GM12878 (cell line): ENCODE measurements around the gene OTOS. TPM values are rescaled to one million over a fixed set of nuclear protein-coding genes. Genes with fewer than 3 reads are reported as not detected.

ENCODE experiments used
- ATF3 ChIP-seq: IDR thresholded peaks from 2 replicates; pipeline ENCODE4 v1.6.1; 2011; ENCODE audit warnings: low read depth, mild to moderate bottlenecking, low read length, moderate library complexity, borderline replicate concordance; ENCODE audit errors: extremely low read depth
- ELK1 ChIP-seq: IDR thresholded peaks from 2 replicates; pipeline ENCODE4 v1.6.1; 2012; ENCODE audit warnings: low read depth, low read length, improper control_type of control experiment
- GABPA ChIP-seq: IDR thresholded peaks from 2 replicates; pipeline ENCODE4 v1.6.1; 2014; ENCODE audit warnings: antibody characterized with exemption, low read depth, mild to moderate bottlenecking, inconsistent platforms
- JUND ChIP-seq: IDR thresholded peaks from 2 replicates; pipeline ENCODE4 v1.6.1; 2012; ENCODE audit warnings: low read depth, mild to moderate bottlenecking, low read length, improper control_type of control experiment, moderate library complexity
- MYC ChIP-seq: IDR thresholded peaks from 2 replicates; pipeline ENCODE4 v1.6.1; 2011; ENCODE audit warnings: mild to moderate bottlenecking, low read length, moderate library complexity, inconsistent platforms; ENCODE audit not compliant: insufficient read depth, insufficient replicate concordance, insufficient read length, severe bottlenecking
- PAX8 ChIP-seq: fragments of 450-650 bp; IDR thresholded peaks from 2 replicates; pipeline ENCODE4 v1.6.1; 2017; ENCODE audit warnings: mild to moderate bottlenecking, moderate library complexity
- PKNOX1 ChIP-seq: fragments of 450-650 bp; IDR thresholded peaks from 2 replicates; pipeline ENCODE4 v1.6.1; 2016; ENCODE audit warnings: mild to moderate bottlenecking
- SIX5 ChIP-seq: IDR thresholded peaks from 2 replicates; pipeline ENCODE4 v1.6.1; 2011; ENCODE audit warnings: mild to moderate bottlenecking, low read depth, low read length, moderate library complexity; ENCODE audit not compliant: severe bottlenecking
- SREBF1 ChIP-seq: IDR thresholded peaks from 2 replicates; pipeline ENCODE4 v1.6.1; 2012; ENCODE audit warnings: mild to moderate bottlenecking, low read length
- ZNF217 ChIP-seq: fragments of 450-650 bp; IDR thresholded peaks from 2 replicates; pipeline ENCODE4 v1.6.1; 2017; ENCODE audit warnings: antibody characterized with exemption, mild to moderate bottlenecking
- ZZZ3 ChIP-seq: IDR thresholded peaks from 2 replicates; pipeline ENCODE4 v1.6.1; 2011; ENCODE audit warnings: low read depth; ENCODE audit not compliant: control insufficient read depth, insufficient read length
- polyA plus RNA-seq, 11 experiments: library from polyadenylated mRNA; depleted of rRNA in 4 of 11; unstranded in 6 of 11; stranded (reverse) in 5 of 11; fragments of >200 nt; fragmentation: Nextera tagmentation in 4 of 11; fragmentation: Illumina TruSeq in 1 of 11; extraction: Ambion mirVana in 4 of 11; extraction: Trizol in 1 of 11; gene quantifications; 1 replicate in 1 of 11; 2 replicates in 10 of 11; pipeline versions ENCODE4 v1.2.1 to v1.2.3, GENCODE V29; 2011 to 2016; ENCODE audit warnings: inconsistent platforms in 2 of 11, missing spikeins in 2 of 11, low read depth in 1 of 11
- total RNA-seq, 4 experiments: library from RNA; depleted of rRNA in 3 of 4; stranded (reverse); fragments of >200 nt in 3 of 4; fragmentation: Illumina TruSeq in 1 of 4; extraction: Trizol in 1 of 4; gene quantifications; 2 replicates each; pipeline versions ENCODE4 v1.2.1 to v1.2.3, GENCODE V29; 2013 to 2021
- TF ChIP-seq, protein P1 (sequence below): fragments of 450-650 bp; IDR thresholded peaks from 2 replicates; pipeline ENCODE4 v1.6.1; 2016; ENCODE audit warnings: mild to moderate bottlenecking, moderate library complexity, borderline replicate concordance
- TF ChIP-seq, protein P2 (sequence below): IDR thresholded peaks from 2 replicates; pipeline ENCODE4 v1.6.1; 2012; ENCODE audit warnings: low read depth, low read length, improper control_type of control experiment
- TF ChIP-seq, protein P3 (sequence below): fragments of 450-650 bp; IDR thresholded peaks from 2 replicates; pipeline ENCODE4 v1.6.1; 2017; ENCODE audit warnings: low read depth, mild to moderate bottlenecking, moderate library complexity

Gene OTOS
- total and polyA plus RNA-seq, 10 of the 15 experiments (the other 5 are each of a cell fraction or from before 2014, with no cell fraction given), result not detected

DNA sequence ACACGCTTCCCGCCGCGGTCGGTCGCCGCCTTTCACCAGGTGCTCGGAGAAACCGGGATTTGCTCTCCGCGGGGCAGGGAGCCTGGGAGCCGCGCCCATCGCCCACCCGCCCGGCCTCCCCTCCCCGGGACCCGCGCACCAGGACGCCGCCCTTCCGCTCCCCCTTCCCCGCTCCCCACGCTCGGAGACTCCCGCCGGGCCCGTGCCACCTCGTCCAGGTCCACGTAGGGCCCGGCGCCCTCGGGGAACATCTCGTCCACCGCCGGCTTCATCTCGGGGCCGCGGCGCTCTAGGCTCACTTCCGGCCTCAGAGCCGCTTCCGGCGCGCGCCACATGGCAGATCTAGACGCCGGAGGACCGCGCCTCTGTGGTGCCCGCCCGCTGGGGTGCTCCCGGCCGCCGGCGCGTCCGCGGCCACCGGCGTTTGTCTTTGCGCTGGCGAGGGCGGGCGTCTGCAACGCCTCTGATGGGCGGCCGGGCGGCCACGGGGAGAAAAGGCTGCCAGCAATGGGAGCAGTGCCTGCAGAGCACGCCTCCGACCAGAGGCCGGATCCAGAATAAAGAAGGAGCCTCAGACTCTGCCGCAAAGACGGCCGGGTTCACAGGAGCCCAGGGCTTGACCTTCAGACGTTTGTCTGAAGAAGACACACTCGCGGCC, 4.3 kb downstream of the OTOS start, which contains the start of gene COPS9 (continued):
- TF ChIP-seq, protein P1, sequence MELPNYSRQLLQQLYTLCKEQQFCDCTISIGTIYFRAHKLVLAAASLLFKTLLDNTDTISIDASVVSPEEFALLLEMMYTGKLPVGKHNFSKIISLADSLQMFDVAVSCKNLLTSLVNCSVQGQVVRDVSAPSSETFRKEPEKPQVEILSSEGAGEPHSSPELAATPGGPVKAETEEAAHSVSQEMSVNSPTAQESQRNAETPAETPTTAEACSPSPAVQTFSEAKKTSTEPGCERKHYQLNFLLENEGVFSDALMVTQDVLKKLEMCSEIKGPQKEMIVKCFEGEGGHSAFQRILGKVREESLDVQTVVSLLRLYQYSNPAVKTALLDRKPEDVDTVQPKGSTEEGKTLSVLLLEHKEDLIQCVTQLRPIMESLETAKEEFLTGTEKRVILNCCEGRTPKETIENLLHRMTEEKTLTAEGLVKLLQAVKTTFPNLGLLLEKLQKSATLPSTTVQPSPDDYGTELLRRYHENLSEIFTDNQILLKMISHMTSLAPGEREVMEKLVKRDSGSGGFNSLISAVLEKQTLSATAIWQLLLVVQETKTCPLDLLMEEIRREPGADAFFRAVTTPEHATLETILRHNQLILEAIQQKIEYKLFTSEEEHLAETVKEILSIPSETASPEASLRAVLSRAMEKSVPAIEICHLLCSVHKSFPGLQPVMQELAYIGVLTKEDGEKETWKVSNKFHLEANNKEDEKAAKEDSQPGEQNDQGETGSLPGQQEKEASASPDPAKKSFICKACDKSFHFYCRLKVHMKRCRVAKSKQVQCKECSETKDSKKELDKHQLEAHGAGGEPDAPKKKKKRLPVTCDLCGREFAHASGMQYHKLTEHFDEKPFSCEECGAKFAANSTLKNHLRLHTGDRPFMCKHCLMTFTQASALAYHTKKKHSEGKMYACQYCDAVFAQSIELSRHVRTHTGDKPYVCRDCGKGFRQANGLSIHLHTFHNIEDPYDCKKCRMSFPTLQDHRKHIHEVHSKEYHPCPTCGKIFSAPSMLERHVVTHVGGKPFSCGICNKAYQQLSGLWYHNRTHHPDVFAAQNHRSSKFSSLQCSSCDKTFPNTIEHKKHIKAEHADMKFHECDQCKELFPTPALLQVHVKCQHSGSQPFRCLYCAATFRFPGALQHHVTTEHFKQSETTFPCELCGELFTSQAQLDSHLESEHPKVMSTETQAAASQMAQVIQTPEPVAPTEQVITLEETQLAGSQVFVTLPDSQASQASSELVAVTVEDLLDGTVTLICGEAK, result peak; percentile 89
- TF ChIP-seq, protein P2, sequence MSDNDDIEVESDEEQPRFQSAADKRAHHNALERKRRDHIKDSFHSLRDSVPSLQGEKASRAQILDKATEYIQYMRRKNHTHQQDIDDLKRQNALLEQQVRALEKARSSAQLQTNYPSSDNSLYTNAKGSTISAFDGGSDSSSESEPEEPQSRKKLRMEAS, result no peak
- TF ChIP-seq, protein P3, sequence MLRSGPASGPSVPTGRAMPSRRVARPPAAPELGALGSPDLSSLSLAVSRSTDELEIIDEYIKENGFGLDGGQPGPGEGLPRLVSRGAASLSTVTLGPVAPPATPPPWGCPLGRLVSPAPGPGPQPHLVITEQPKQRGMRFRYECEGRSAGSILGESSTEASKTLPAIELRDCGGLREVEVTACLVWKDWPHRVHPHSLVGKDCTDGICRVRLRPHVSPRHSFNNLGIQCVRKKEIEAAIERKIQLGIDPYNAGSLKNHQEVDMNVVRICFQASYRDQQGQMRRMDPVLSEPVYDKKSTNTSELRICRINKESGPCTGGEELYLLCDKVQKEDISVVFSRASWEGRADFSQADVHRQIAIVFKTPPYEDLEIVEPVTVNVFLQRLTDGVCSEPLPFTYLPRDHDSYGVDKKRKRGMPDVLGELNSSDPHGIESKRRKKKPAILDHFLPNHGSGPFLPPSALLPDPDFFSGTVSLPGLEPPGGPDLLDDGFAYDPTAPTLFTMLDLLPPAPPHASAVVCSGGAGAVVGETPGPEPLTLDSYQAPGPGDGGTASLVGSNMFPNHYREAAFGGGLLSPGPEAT, result no peak
- no peak for TF ChIP-seq PKNOX1
- TF ChIP-seq PAX8, result no peak
- TF ChIP-seq ELK1, result peak; percentile 97
- TF ChIP-seq ZNF217, result no peak
- no peak for TF ChIP-seq SREBF1
- no peak for TF ChIP-seq ZZZ3
- no peak for TF ChIP-seq JUND
- TF ChIP-seq SIX5, result peak; percentile 45
- no peak for TF ChIP-seq MYC
- peak; percentile 92 for TF ChIP-seq GABPA
- TF ChIP-seq ATF3, result no peak
